Neural cell (in vitro differentiated cells): Measurements from ENCODE around the gene LDAH. TPM values are rescaled to one million over a fixed set of nuclear protein-coding genes. Genes with fewer than 3 reads are reported as not detected.

Experiments
- H2AFZ ChIP-seq: fragments of 200-600, 300-800 bp; sonication (generic), shearing (Covaris generic); 2 replicates; pipeline ENCODE4 v1.6.0; 2014; ENCODE audit warnings: low read depth, mild to moderate bottlenecking, antibody characterized with exemption, low read length, moderate library complexity
- H3F3A ChIP-seq: fragments of 200-600 bp; shearing (Covaris generic); 2 replicates; pipeline ENCODE4 v1.6.1; 2016; ENCODE audit warnings: mild to moderate bottlenecking, moderate library complexity, mixed read lengths, antibody characterized with exemption, low read length; ENCODE audit not compliant: insufficient read depth, poor library complexity, severe bottlenecking
- H3K27ac ChIP-seq: fragments of 200-600, 300-800 bp; sonication (generic), shearing (Covaris generic); 2 replicates; pipeline ENCODE4 v1.5.1; 2014; ENCODE audit warnings: mild to moderate bottlenecking, low read length, moderate library complexity
- H3K27me3 ChIP-seq: fragments of 300-800, 200-600 bp; sonication (generic), shearing (Covaris generic); 2 replicates; pipeline ENCODE4 v1.6.0; 2014; ENCODE audit warnings: mild to moderate bottlenecking, low read depth, low read length, moderate library complexity; ENCODE audit not compliant: insufficient read depth
- H3K36me3 ChIP-seq: fragments of 300-800, 200-600 bp; sonication (generic), shearing (Covaris generic); 2 replicates; pipeline ENCODE4 v1.5.1; 2014; ENCODE audit warnings: mild to moderate bottlenecking, antibody characterized with exemption, low read length, moderate library complexity; ENCODE audit not compliant: insufficient read depth
- H3K4me2 ChIP-seq: fragments of 300-800, 200-600 bp; sonication (generic), shearing (Covaris generic); 2 replicates; pipeline ENCODE4 v1.6.0; 2014; ENCODE audit warnings: mild to moderate bottlenecking, low read length
- H3K4me3 ChIP-seq: fragments of 300-800, 200-600 bp; sonication (generic), shearing (Covaris generic); 2 replicates; pipeline ENCODE4 v1.5.1; 2014; ENCODE audit warnings: mild to moderate bottlenecking, low read length, moderate library complexity
- H3K79me2 ChIP-seq: fragments of 200-600 bp; shearing (Covaris generic); replicated peaks from 2 replicates; pipeline ENCODE4 v1.6.0; 2014; ENCODE audit warnings: mild to moderate bottlenecking, low read length, moderate library complexity; ENCODE audit not compliant: insufficient read depth
- H3K9ac ChIP-seq: fragments of 300-800, 200-600 bp; sonication (generic), shearing (Covaris generic); 2 replicates; pipeline ENCODE4 v1.6.1; 2016; ENCODE audit warnings: mild to moderate bottlenecking, low read length, mixed read lengths
- H3K9me2 ChIP-seq: fragments of 200-600 bp; shearing (Covaris generic); 2 replicates; pipeline ENCODE4 v1.6.1; 2016; ENCODE audit warnings: mild to moderate bottlenecking, low read length, mixed read lengths; ENCODE audit not compliant: insufficient read depth
- H3K9me3 ChIP-seq: fragments of 200-600, 300-800 bp; sonication (generic), shearing (Covaris generic); 2 replicates; pipeline ENCODE4 v1.6.1; 2016; ENCODE audit warnings: mild to moderate bottlenecking, mixed run types, low read length, moderate library complexity, mixed read lengths
- H4K20me1 ChIP-seq: fragments of 200-600 bp; shearing (Covaris generic); 2 replicates; pipeline ENCODE4 v1.6.1; 2016; ENCODE audit warnings: mild to moderate bottlenecking, mixed run types; ENCODE audit not compliant: insufficient read depth
- CTCF ChIP-seq: fragments of 450-650 bp; IDR thresholded peaks from 2 replicates; pipeline ENCODE4 v1.5.1; 2014; ENCODE audit warnings: antibody characterized with exemption, mild to moderate bottlenecking, moderate library complexity; ENCODE audit not compliant: poor library complexity, severe bottlenecking
- EP300 ChIP-seq: fragments of 450-650 bp; conservative IDR thresholded peaks from 2 replicates; pipeline ENCODE4 v1.6.1; 2014; ENCODE audit warnings: antibody characterized with exemption, mild to moderate bottlenecking, moderate library complexity; ENCODE audit not compliant: poor library complexity, severe bottlenecking
- EZH2 ChIP-seq: fragments of 200-600, 300-800 bp; shearing (Covaris generic), sonication (generic); IDR thresholded peaks from 2 replicates; pipeline ENCODE4 v1.6.1; 2014; ENCODE audit warnings: antibody characterized with exemption, low read length, borderline replicate concordance, mild to moderate bottlenecking; ENCODE audit not compliant: insufficient read depth, poor library complexity, severe bottlenecking
- MXI1 ChIP-seq: fragments of 450-650 bp; conservative IDR thresholded peaks from 2 replicates; pipeline ENCODE4 v1.6.1; 2014; ENCODE audit warnings: antibody characterized with exemption, mild to moderate bottlenecking; ENCODE audit not compliant: poor library complexity, severe bottlenecking
- POLR2AphosphoS5 ChIP-seq: IDR thresholded peaks from 2 replicates; pipeline ENCODE4 v1.6.1; 2012
- RAD21 ChIP-seq: fragments of 450-650 bp; conservative IDR thresholded peaks from 2 replicates; pipeline ENCODE4 v1.6.1; 2014; ENCODE audit warnings: antibody characterized with exemption, mild to moderate bottlenecking, moderate library complexity
- REST ChIP-seq: IDR thresholded peaks from 2 replicates; pipeline ENCODE4 v1.6.1; 2012; ENCODE audit warnings: borderline replicate concordance
- SMC3 ChIP-seq: fragments of 450-650 bp; conservative IDR thresholded peaks from 2 replicates; pipeline ENCODE4 v1.6.1; 2014; ENCODE audit warnings: antibody characterized with exemption, mild to moderate bottlenecking, moderate library complexity; ENCODE audit not compliant: poor library complexity
- TAF1 ChIP-seq: IDR thresholded peaks from 2 replicates; pipeline ENCODE4 v1.6.1; 2012; ENCODE audit warnings: low read depth
- polyA plus RNA-seq: library from polyadenylated mRNA; depleted of rRNA; stranded (reverse); fragments of >200 nt; gene quantifications from 2 replicates; pipeline ENCODE4 v1.2.3, GENCODE V29; 2014

The LDAH gene
- polyA plus RNA-seq, 1 donor from 2014 or later, result 44.1 TPM

GRCh38 chr2:20664071-20664390 lies 158.9 kb downstream of the LDAH start:
- no peaks in the 10 kb centered on the region for H3K9me2 ChIP-seq
- no peak overlapping the region for H2AFZ ChIP-seq
- H3K4me2 ChIP-seq, result no peak overlapping the region
- no peaks in the 10 kb centered on the region for H4K20me1 ChIP-seq
- H3K36me3 ChIP-seq, result no peaks in the 10 kb centered on the region
- H3K9me3 ChIP-seq, result no peaks in the 10 kb centered on the region
- peaks cover 88% of the 10 kb centered on the region for H3K27me3 ChIP-seq
- H3K9ac ChIP-seq, result no peak overlapping the region
- no peak for TF ChIP-seq SMC3
- TF ChIP-seq EP300, result no peak
- no peak for TF ChIP-seq CTCF
- no peak for TF ChIP-seq RAD21
- no peak for TF ChIP-seq MXI1
- no peak for TF ChIP-seq EZH2
- TF ChIP-seq POLR2AphosphoS5, result no peak
- TF ChIP-seq REST, result no peak
- no peak for TF ChIP-seq TAF1
- H3F3A ChIP-seq, result no peaks in the 10 kb centered on the region
- no peak overlapping the region for H3K4me3 ChIP-seq
- no peak overlapping the region for H3K27ac ChIP-seq
- no peaks in the 10 kb centered on the region for H3K79me2 ChIP-seq

GRCh38 chr2:20663196-20664070 lies 159.5 kb downstream of the LDAH start:
- Histone ChIP-seq H2AFZ (no peak overlapping the region), H3K4me2 (no peak overlapping the region), H3K4me3 (no peak overlapping the region), H3K9ac (no peak overlapping the region), H3K79me2 (no peaks in the 10 kb centered on the region), H3K9me3 (no peaks in the 10 kb centered on the region), H3K27ac (no peak overlapping the region), H4K20me1 (no peaks in the 10 kb centered on the region), H3K27me3 (peaks cover 82% of the 10 kb centered on the region), H3F3A (no peaks in the 10 kb centered on the region), H3K9me2 (no peaks in the 10 kb centered on the region), H3K36me3 (no peaks in the 10 kb centered on the region)
- TF ChIP-seq MXI1, result no peak
- no peak for TF ChIP-seq POLR2AphosphoS5
- no peak for TF ChIP-seq TAF1
- no peak for TF ChIP-seq CTCF
- no peak for TF ChIP-seq REST
- TF ChIP-seq EP300, result no peak
- TF ChIP-seq RAD21, result no peak
- TF ChIP-seq EZH2, result no peak
